Endothelial cell of umbilical vein (primary cell): ENCODE measurements around the gene TMC3. TPM values are rescaled to one million over a fixed set of nuclear protein-coding genes. Genes with fewer than 3 reads are reported as not detected.

Source experiments
- BruUV-seq: library from RNA; stranded (reverse); fragments of 400-500 nt; replicated peaks from 2 replicates; lab custom pipeline; 2021; lab: Mats Ljungman, UMichigan
- CTCF ChIA-PET: fragments of 300-600, 350-600 bp; sonication (Branson Sonifier 250); formaldehyde crosslinking; loops from one replicate; lab custom pipeline; 2021; ENCODE audit warnings: antibody characterized with exemption, inconsistent platforms; lab: Charles Lee
- POLR2A ChIA-PET: fragments of 300-600, 350-600 bp; sonication (Branson Sonifier 250); formaldehyde crosslinking; loops from one replicate; lab custom pipeline; 2021; ENCODE audit warnings: antibody characterized with exemption, inconsistent platforms; lab: Charles Lee
- DNase-seq: peaks from one replicate; pipeline ENCODE4 v3.0.0-alpha.2; 2011; ENCODE audit warnings: low read depth, low spot score
- FAIRE-seq: peaks from 2 replicates; lab custom pipeline; 2011; peaks lifted over from hg19 to GRCh38; lab: Jason Lieb, UNC
- H2AFZ ChIP-seq: 2 replicates; pipeline ENCODE4 v1.6.0; 2012; ENCODE audit warnings: low read depth, low read length, control low read depth, inconsistent platforms
- H3K27ac ChIP-seq: 2 replicates; pipeline ENCODE4 v1.5.1; 2011; ENCODE audit warnings: low read depth, mild to moderate bottlenecking, control low read depth, low read length, moderate library complexity; ENCODE audit not compliant: insufficient read depth
- H3K27me3 ChIP-seq, 2 experiments: 2 replicates each; pipeline versions ENCODE4 v1.6.0 to v1.6.1; 2011; ENCODE audit warnings: low read length in 2 of 2, mixed read lengths in 1 of 2; ENCODE audit not compliant: control insufficient read depth in 2 of 2, insufficient read depth in 2 of 2
- H3K36me3 ChIP-seq, 2 experiments: 2 replicates in 1 of 2; 3 replicates in 1 of 2; pipeline ENCODE4 v1.5.1; 2011; ENCODE audit warnings: low read length in 2 of 2, mild to moderate bottlenecking in 1 of 2, moderate library complexity in 1 of 2; ENCODE audit not compliant: control insufficient read depth in 2 of 2, insufficient read depth in 2 of 2; ENCODE audit errors: extremely low read depth in 1 of 2
- H3K4me1 ChIP-seq: 3 replicates; pipeline ENCODE4 v1.5.1; 2011; ENCODE audit warnings: mild to moderate bottlenecking, low read length; ENCODE audit not compliant: control insufficient read depth, insufficient read depth; ENCODE audit errors: extremely low read depth
- H3K4me2 ChIP-seq: 2 replicates; pipeline ENCODE4 v1.6.1; 2011; ENCODE audit warnings: low read length, control low read depth, mixed read lengths; ENCODE audit not compliant: insufficient read depth
- H3K4me3 ChIP-seq, 3 experiments: fragments of 200-600 bp in 1 of 3; sonication (generic), shearing (Covaris generic) in 1 of 3; replicated peaks in 1 of 3; 2 replicates each; pipeline ENCODE4 v1.5.1; 2011 to 2016; ENCODE audit warnings: control low read depth in 3 of 3, low read length in 3 of 3, mild to moderate bottlenecking in 2 of 3, inconsistent platforms in 1 of 3, low read depth in 1 of 3, moderate library complexity in 1 of 3; ENCODE audit not compliant: insufficient read depth in 1 of 3
- H3K79me2 ChIP-seq: 2 replicates; pipeline ENCODE4 v1.6.0; 2012; ENCODE audit warnings: low read length, inconsistent platforms; ENCODE audit not compliant: control insufficient read depth, insufficient read depth
- H3K9ac ChIP-seq: replicated peaks from 2 replicates; pipeline ENCODE3; 2011; ENCODE audit warnings: low read length, control low read depth; ENCODE audit not compliant: insufficient read depth; ENCODE audit errors: extremely low read depth
- H3K9me1 ChIP-seq: replicated peaks from 3 replicates; pipeline ENCODE4 v1.6.0; 2011; ENCODE audit warnings: mild to moderate bottlenecking, low read length; ENCODE audit not compliant: control insufficient read depth, insufficient read depth; ENCODE audit errors: extremely low read depth
- H3K9me3 ChIP-seq: replicated peaks from 2 replicates; pipeline ENCODE4 v1.5.1; 2012; ENCODE audit warnings: low read length, inconsistent platforms; ENCODE audit not compliant: control insufficient read depth, insufficient read depth
- H4K20me1 ChIP-seq: replicated peaks from 2 replicates; pipeline ENCODE3; 2011; ENCODE audit warnings: mild to moderate bottlenecking, low read length; ENCODE audit not compliant: control insufficient read depth, insufficient read depth; ENCODE audit errors: extremely low read depth
- EZH2 ChIP-seq: IDR thresholded peaks from 2 replicates; pipeline ENCODE4 v1.6.1; 2012; ENCODE audit warnings: borderline replicate concordance, low read depth, mild to moderate bottlenecking, moderate library complexity, low read length, inconsistent platforms; ENCODE audit not compliant: severe bottlenecking
- FOS ChIP-seq: IDR thresholded peaks from 2 replicates; pipeline ENCODE4 v1.6.1; 2011; ENCODE audit warnings: mild to moderate bottlenecking, low read length, moderate library complexity, borderline replicate concordance; ENCODE audit not compliant: insufficient read depth
- GATA2 ChIP-seq: IDR thresholded peaks from 2 replicates; pipeline ENCODE4 v1.7.0; 2011; ENCODE audit warnings: low read depth, mild to moderate bottlenecking, moderate library complexity, mixed read lengths, low read length; ENCODE audit not compliant: insufficient read length, insufficient read depth
- JUN ChIP-seq: IDR thresholded peaks from 2 replicates; pipeline ENCODE4 v1.6.1; 2011; ENCODE audit warnings: borderline replicate concordance, low read depth; ENCODE audit not compliant: insufficient read length, insufficient read depth
- MYC ChIP-seq: IDR thresholded peaks from one replicate; pipeline ENCODE4 v1.6.1; 2011; ENCODE audit warnings: mild to moderate bottlenecking, low read depth, low read length
- POLR2A ChIP-seq: IDR thresholded peaks from 2 replicates; pipeline ENCODE4 v1.6.1; 2012; ENCODE audit warnings: low read depth, mild to moderate bottlenecking, control low read depth, low read length
- POLR2AphosphoS5 ChIP-seq: IDR thresholded peaks from 2 replicates; pipeline ENCODE4 v1.6.1; 2012; ENCODE audit warnings: low read depth, mild to moderate bottlenecking, control low read depth, low read length, moderate library complexity; ENCODE audit not compliant: insufficient read depth
- dilution Hi-C: fragments of 300-500 bp; cut with MboI; formaldehyde crosslinking; loops from one replicate; pipeline ENCODE4 v1.15.0; 2019; ENCODE audit warnings: low sequenced_read_pairs; ENCODE audit not compliant: extremely low pct_ligation_motif_present
- intact Hi-C: fragments of 100-400 bp; cut with micrococcal nuclease; formaldehyde crosslinking; loops from one replicate; pipeline ENCODE4 v1.10.0; 2022
- polyA plus RNA-seq, 4 experiments: library from polyadenylated mRNA; depleted of rRNA in 3 of 4; stranded (reverse) in 3 of 4; unstranded in 1 of 4; fragments of >200 nt; gene quantifications; 2 replicates each; pipeline versions ENCODE4 v1.2.1 to v1.2.3, GENCODE V29; 2011 to 2012; ENCODE audit warnings: missing spikeins in 1 of 4
- total RNA-seq: library from RNA; stranded (reverse); gene quantifications from 2 replicates; pipeline ENCODE4 v1.2.3, GENCODE V29; 2021
- TF ChIP-seq, protein P1 (sequence below): IDR thresholded peaks from 2 replicates; pipeline ENCODE4 v1.6.1; 2011; ENCODE audit not compliant: insufficient read depth, insufficient read length
- TF ChIP-seq, protein P2 (sequence below), 2 donors: IDR thresholded peaks; 1 replicate in 1 of 2; 2 replicates in 1 of 2; pipeline ENCODE4 v1.5.1; 2011; ENCODE audit warnings: low read length in 2 of 2, mild to moderate bottlenecking in 2 of 2, moderate library complexity in 2 of 2, control low read depth in 1 of 2, inconsistent platforms in 1 of 2, low read depth in 1 of 2; ENCODE audit not compliant: insufficient read depth in 1 of 2; ENCODE audit errors: extremely low read depth in 1 of 2

The TMC3 gene
- total and polyA plus RNA-seq, 2 donors (not counting 3 experiments of a cell fraction or from before 2014, with no cell fraction given) = not detected

DNA sequence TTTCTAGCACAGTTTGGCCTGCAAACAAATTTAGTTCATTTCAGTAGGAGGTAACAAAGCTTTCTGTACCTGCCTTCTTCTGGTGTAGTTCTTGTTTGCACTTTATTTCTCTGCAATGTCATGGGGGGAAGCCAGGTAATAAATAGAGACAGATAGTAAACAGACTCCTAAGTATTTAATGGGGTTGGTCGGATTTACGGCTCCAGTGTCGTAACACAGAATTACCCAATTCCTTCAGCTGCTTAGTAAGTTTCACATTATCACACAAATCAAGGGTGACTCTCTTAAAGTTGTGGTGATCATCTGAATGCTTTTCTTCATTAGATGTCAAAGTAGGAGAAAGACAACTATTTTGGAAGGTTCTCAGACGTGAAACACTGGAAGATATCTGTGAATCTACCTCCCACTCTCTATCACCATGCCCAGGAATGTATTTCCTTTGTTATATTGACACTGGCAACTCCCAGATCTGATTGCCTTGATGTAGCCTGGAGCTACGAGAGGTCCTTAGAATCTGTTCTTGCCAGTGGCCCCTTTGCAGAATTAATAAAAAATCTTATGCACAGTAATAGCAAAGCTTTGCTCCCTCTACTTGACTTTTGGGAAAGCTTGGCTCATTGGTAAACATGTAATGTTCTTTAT lies 25.0 kb upstream of the TMC3 start:
- FAIRE-seq (no peak), DNase-seq (no peak)
- Histone ChIP-seq H3K79me2 (no peaks in the 10 kb centered on the region), H3K27ac (no peak overlapping the region), H3K4me3 (no peak overlapping the region), H3K9me1 (no peaks in the 10 kb centered on the region), H3K9me3 (no peaks in the 10 kb centered on the region), H3K4me1 (no peaks in the 10 kb centered on the region), H3K9ac (no peak overlapping the region), H3K36me3 (no peaks in the 10 kb centered on the region), H3K4me2 (no peak overlapping the region), H3K27me3 (peaks cover 3% of the 10 kb centered on the region in 2 experiments), H2AFZ (no peak overlapping the region), H4K20me1 (no peaks in the 10 kb centered on the region)
- intact Hi-C loops = no loop called here
- dilution Hi-C loops = no loop called here
- ChIA-PET CTCF (interaction anchor here (1.1 to 6.0 kb wide), 7 partner anchors 17 to 133 kb away, joined by 3 to 142 read pairs (median 5); no protein-coding TSS in a partner anchor), POLR2A (no interaction called here)
- no peak for TF ChIP-seq MYC
- no peak for TF ChIP-seq GATA2
- no peak for TF ChIP-seq POLR2AphosphoS5
- TF ChIP-seq, protein P1, sequence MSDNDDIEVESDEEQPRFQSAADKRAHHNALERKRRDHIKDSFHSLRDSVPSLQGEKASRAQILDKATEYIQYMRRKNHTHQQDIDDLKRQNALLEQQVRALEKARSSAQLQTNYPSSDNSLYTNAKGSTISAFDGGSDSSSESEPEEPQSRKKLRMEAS = no peak
- TF ChIP-seq FOS = no peak
- TF ChIP-seq POLR2A = no peak
- TF ChIP-seq EZH2 = no peak
- TF ChIP-seq JUN = no peak
- TF ChIP-seq, protein P2, sequence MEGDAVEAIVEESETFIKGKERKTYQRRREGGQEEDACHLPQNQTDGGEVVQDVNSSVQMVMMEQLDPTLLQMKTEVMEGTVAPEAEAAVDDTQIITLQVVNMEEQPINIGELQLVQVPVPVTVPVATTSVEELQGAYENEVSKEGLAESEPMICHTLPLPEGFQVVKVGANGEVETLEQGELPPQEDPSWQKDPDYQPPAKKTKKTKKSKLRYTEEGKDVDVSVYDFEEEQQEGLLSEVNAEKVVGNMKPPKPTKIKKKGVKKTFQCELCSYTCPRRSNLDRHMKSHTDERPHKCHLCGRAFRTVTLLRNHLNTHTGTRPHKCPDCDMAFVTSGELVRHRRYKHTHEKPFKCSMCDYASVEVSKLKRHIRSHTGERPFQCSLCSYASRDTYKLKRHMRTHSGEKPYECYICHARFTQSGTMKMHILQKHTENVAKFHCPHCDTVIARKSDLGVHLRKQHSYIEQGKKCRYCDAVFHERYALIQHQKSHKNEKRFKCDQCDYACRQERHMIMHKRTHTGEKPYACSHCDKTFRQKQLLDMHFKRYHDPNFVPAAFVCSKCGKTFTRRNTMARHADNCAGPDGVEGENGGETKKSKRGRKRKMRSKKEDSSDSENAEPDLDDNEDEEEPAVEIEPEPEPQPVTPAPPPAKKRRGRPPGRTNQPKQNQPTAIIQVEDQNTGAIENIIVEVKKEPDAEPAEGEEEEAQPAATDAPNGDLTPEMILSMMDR (IDR thresholded peaks at IDR 0.05; ENCODE audit: extremely low read depth in 1 of 2, insufficient read depth in 1 of 2, low read depth in 1 of 2, low read length in 2 of 2) = no peak
- BruUV-seq = no TSS peak
